HepG2 (cell line): ENCODE data around the gene ZFP1. TPM values are rescaled to one million over a fixed set of nuclear protein-coding genes. Genes with fewer than 3 reads are reported as not detected.

ENCODE experiments used
- ATAC-seq: fragments of 200-7000 bp; cut with Tn5 transposase; 3 replicates; pipeline ENCODE4 v1.9.1; 2020; ENCODE audit warnings: mild to moderate bottlenecking, moderate library complexity
- BruUV-seq: library from RNA; stranded (reverse); fragments of 400-500 nt; replicated peaks from 2 replicates; lab custom pipeline; 2021; lab: Mats Ljungman, UMichigan
- CTCF ChIA-PET: fragments of 300-600 bp; formaldehyde crosslinking; extraction: SDS; loops from one replicate; lab custom pipeline; 2021; ENCODE audit warnings: low total read pairs, inconsistent platforms, low intra/inter-chr PET ratio; lab: Yijun Ruan, JAX
- POLR2A ChIA-PET: fragments of 350-600 bp; sonication (Branson Sonifier 250); formaldehyde crosslinking; loops from one replicate; lab custom pipeline; 2020; ENCODE audit warnings: antibody characterized with exemption, inconsistent platforms; lab: Yijun Ruan, JAX
- DNase-seq: peaks from one replicate; pipeline ENCODE4 v3.0.0-alpha.2; 2015; ENCODE audit warnings: low spot score
- FAIRE-seq: peaks from 3 replicates; lab custom pipeline; 2011; peaks lifted over from hg19 to GRCh38; lab: Jason Lieb, UNC
- H2AFZ ChIP-seq: one replicate; pipeline ENCODE4 v1.6.1; 2011; ENCODE audit warnings: low read length, inconsistent platforms
- H3K27ac ChIP-seq: fragments of 300-600 bp; 3 replicates; pipeline ENCODE4 v1.8.0; 2011; ENCODE audit warnings: mixed run types, mild to moderate bottlenecking, mixed read lengths, low read length, inconsistent platforms; ENCODE audit not compliant: insufficient read depth; ENCODE audit errors: extremely low read length
- H3K27me3 ChIP-seq, 2 experiments: fragments of 200-600 bp in 1 of 2; 2 replicates in 1 of 2; 3 replicates in 1 of 2; pipeline versions ENCODE4 v1.6.0 to v1.8.0; 2011; ENCODE audit warnings: low read length in 2 of 2, mild to moderate bottlenecking in 2 of 2, moderate library complexity in 2 of 2, inconsistent platforms in 1 of 2; ENCODE audit not compliant: insufficient read depth in 2 of 2, control insufficient read depth in 1 of 2
- H3K36me3 ChIP-seq, 2 experiments: fragments of 200-600 bp in 1 of 2; replicated peaks in 1 of 2; 2 replicates in 1 of 2; 3 replicates in 1 of 2; pipeline versions ENCODE4 v1.5.1 to v1.8.0; 2011; ENCODE audit warnings: low read length in 2 of 2, inconsistent platforms in 1 of 2; ENCODE audit not compliant: insufficient read depth in 2 of 2, control insufficient read depth in 1 of 2
- H3K4me1 ChIP-seq: 2 replicates; pipeline ENCODE4 v1.5.1; 2012; ENCODE audit warnings: low read length, inconsistent platforms; ENCODE audit not compliant: insufficient read depth
- H3K4me2 ChIP-seq: 2 replicates; pipeline ENCODE4 v1.6.0; 2011; ENCODE audit warnings: low read depth, low read length, inconsistent platforms
- H3K4me3 ChIP-seq, 3 experiments: fragments of 200-600 bp in 1 of 3; sonication (generic), shearing (Covaris generic) in 1 of 3; replicated peaks in 1 of 3; 2 replicates each; pipeline ENCODE4 v1.5.1; 2011 to 2016; ENCODE audit warnings: low read length in 3 of 3, inconsistent platforms in 2 of 3, low read depth in 2 of 3, mild to moderate bottlenecking in 2 of 3, control low read depth in 1 of 3, mixed read lengths in 1 of 3; ENCODE audit not compliant: insufficient read depth in 1 of 3
- H3K79me2 ChIP-seq: one replicate; pipeline ENCODE4 v1.6.1; 2011; ENCODE audit warnings: low read length, inconsistent platforms; ENCODE audit not compliant: insufficient read depth
- H3K9ac ChIP-seq: 2 replicates; pipeline ENCODE4 v1.6.0; 2011; ENCODE audit warnings: mild to moderate bottlenecking, low read depth, low read length, inconsistent platforms; ENCODE audit not compliant: insufficient read depth
- H3K9me3 ChIP-seq: 2 replicates; pipeline ENCODE4 v1.5.1; 2012; ENCODE audit warnings: mild to moderate bottlenecking, low read length
- H4K20me1 ChIP-seq: 2 replicates; pipeline ENCODE4 v1.6.0; 2011; ENCODE audit warnings: inconsistent platforms, mild to moderate bottlenecking, low read length, moderate library complexity; ENCODE audit not compliant: insufficient read depth
- DNMT1 ChIP-seq: sonication (generic); formaldehyde crosslinking; IDR thresholded peaks from 2 replicates; pipeline ENCODE4 v1.5.1; 2020; ENCODE audit warnings: mild to moderate bottlenecking, missing genetic modification reagents
- FOXK1 ChIP-seq: sonication (generic); formaldehyde crosslinking; IDR thresholded peaks from 2 replicates; pipeline ENCODE4 v1.4.0; 2020; ENCODE audit warnings: low read depth, missing genetic modification reagents, borderline replicate concordance
- HMG20B ChIP-seq: conservative IDR thresholded peaks from 2 replicates; pipeline ENCODE4 v1.6.1; 2016; ENCODE audit warnings: missing genetic modification reagents, missing compliant biosample characterization
- HMGA1 ChIP-seq: sonication (generic); formaldehyde crosslinking; conservative IDR thresholded peaks from 2 replicates; pipeline ENCODE4 v1.4.0; 2020; ENCODE audit warnings: missing genetic modification reagents
- HOXA9 ChIP-seq: sonication (generic); formaldehyde crosslinking; IDR thresholded peaks from 2 replicates; pipeline ENCODE4 v1.8.1; 2022; ENCODE audit warnings: missing genetic modification reagents, mild to moderate bottlenecking, moderate library complexity, borderline replicate concordance
- LCORL ChIP-seq, 2 experiments: fragments of 450-650 bp in 1 of 2; sonication (generic) in 1 of 2; formaldehyde crosslinking in 1 of 2; IDR thresholded peaks; 2 replicates each; pipeline versions ENCODE4 v1.5.0 to v1.6.1; 2017 to 2020; ENCODE audit warnings: antibody characterized with exemption in 1 of 2, missing genetic modification reagents in 1 of 2
- MXD4 ChIP-seq: IDR thresholded peaks from 2 replicates; pipeline ENCODE4 v1.6.1; 2016; ENCODE audit warnings: mild to moderate bottlenecking, missing biosample characterization, missing genetic modification reagents
- PHF8 ChIP-seq: sonication (generic); formaldehyde crosslinking; IDR thresholded peaks from 2 replicates; pipeline ENCODE4 v1.5.0; 2020; ENCODE audit warnings: missing genetic modification reagents
- TEAD3 ChIP-seq: optimal IDR thresholded peaks from 2 replicates; pipeline ENCODE3; 2016; ENCODE audit warnings: borderline replicate concordance
- TOE1 ChIP-seq: sonication (generic); formaldehyde crosslinking; IDR thresholded peaks from 2 replicates; pipeline ENCODE4 v1.4.0; 2020; ENCODE audit warnings: mild to moderate bottlenecking, missing genetic modification reagents
- TOPORS ChIP-seq: sonication (generic); formaldehyde crosslinking; IDR thresholded peaks from 2 replicates; pipeline ENCODE4 v1.8.0; 2023; ENCODE audit warnings: mild to moderate bottlenecking, missing genetic modification reagents
- ZNF546 ChIP-seq: sonication (generic); formaldehyde crosslinking; conservative IDR thresholded peaks from 2 replicates; pipeline ENCODE4 v1.8.1; 2023; ENCODE audit warnings: mild to moderate bottlenecking, missing genetic modification reagents
- ZNF562 ChIP-seq: sonication (generic); formaldehyde crosslinking; IDR thresholded peaks from 2 replicates; pipeline ENCODE4 v1.8.0; 2022; ENCODE audit warnings: missing genetic modification reagents, borderline replicate concordance
- ZNF878 ChIP-seq: sonication (generic); formaldehyde crosslinking; IDR thresholded peaks from 2 replicates; pipeline ENCODE4 v1.8.1; 2023; ENCODE audit warnings: mild to moderate bottlenecking, missing genetic modification reagents, moderate library complexity
- ZSCAN31 ChIP-seq: sonication (generic); formaldehyde crosslinking; IDR thresholded peaks from 2 replicates; pipeline ENCODE4 v1.5.0; 2020; ENCODE audit warnings: low read depth, mild to moderate bottlenecking, missing genetic modification reagents
- WGBS: methylation state at CpG from one replicate; pipeline ENCODE4 v1.1.6; 2017; ENCODE audit warnings: low lambda C conversion rate; 5-methylcytosine and 5-hydroxymethylcytosine counted together
- in situ Hi-C: cut with HindIII; loops from 2 replicates; pipeline ENCODE4 v1.10.0; 2017; ENCODE audit warnings: low pct_unique_long_range_greater_than_20kb; ENCODE audit not compliant: extremely low pct_ligation_motif_present
- intact Hi-C: fragments of 100-400 bp; cut with micrococcal nuclease; formaldehyde crosslinking; loops from one replicate; pipeline ENCODE4 v1.10.0; 2022; ENCODE audit not compliant: unreplicated experiment
- polyA plus RNA-seq, 8 experiments: library from polyadenylated mRNA; depleted of rRNA in 3 of 8; stranded (reverse) in 7 of 8; unstranded in 1 of 8; fragments of >200 nt; fragmentation: Illumina TruSeq in 4 of 8; extraction: Trizol in 4 of 8; gene quantifications; 2 replicates each; pipeline versions ENCODE4 v1.2.1 to v1.2.3, GENCODE V29; 2011 to 2016; ENCODE audit warnings: low read depth in 4 of 8, missing spikeins in 1 of 8, mixed read lengths in 1 of 8; ENCODE audit not compliant: insufficient read depth in 1 of 8
- total RNA-seq, 5 experiments: library from RNA; depleted of rRNA; stranded (reverse); fragments of >200 nt; fragmentation: Illumina TruSeq; extraction: Trizol; gene quantifications; 2 replicates each; pipeline ENCODE4 v1.2.3, GENCODE V29; 2016; ENCODE audit warnings: low read depth in 1 of 5
- TF ChIP-seq, protein P1 (sequence below): sonication (generic); formaldehyde crosslinking; IDR thresholded peaks from 2 replicates; pipeline ENCODE4 v1.5.1; 2020; ENCODE audit warnings: mild to moderate bottlenecking, moderate library complexity, missing genetic modification reagents
- TF ChIP-seq, protein P2 (sequence below): sonication (generic); formaldehyde crosslinking; IDR thresholded peaks from 2 replicates; pipeline ENCODE4 v1.4.0; 2020; ENCODE audit warnings: missing genetic modification reagents, borderline replicate concordance

Gene ZFP1
- total and polyA plus RNA-seq, 2 of the 13 experiments (the other 11 are each of a cell fraction or from before 2014, with no cell fraction given) = 8.3 to 14.0 TPM

DNA sequence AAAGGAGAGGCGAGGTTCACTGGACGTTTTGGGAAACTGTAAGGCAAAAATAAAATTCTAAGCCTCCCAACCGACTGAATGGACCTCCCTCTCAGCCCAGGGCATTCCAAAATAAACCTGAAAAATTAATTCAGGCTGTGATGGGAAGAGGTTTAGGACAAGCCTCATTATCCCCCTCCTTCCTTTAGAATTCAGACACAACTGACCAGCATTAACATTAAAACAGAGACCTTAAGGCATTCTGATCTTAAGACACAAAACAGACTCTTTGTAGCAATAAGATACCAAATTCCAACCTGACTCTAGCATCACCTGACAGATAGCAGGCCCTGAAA is 31.4 kb upstream of the ZFP1 start (continued):
- TF ChIP-seq, protein P1, sequence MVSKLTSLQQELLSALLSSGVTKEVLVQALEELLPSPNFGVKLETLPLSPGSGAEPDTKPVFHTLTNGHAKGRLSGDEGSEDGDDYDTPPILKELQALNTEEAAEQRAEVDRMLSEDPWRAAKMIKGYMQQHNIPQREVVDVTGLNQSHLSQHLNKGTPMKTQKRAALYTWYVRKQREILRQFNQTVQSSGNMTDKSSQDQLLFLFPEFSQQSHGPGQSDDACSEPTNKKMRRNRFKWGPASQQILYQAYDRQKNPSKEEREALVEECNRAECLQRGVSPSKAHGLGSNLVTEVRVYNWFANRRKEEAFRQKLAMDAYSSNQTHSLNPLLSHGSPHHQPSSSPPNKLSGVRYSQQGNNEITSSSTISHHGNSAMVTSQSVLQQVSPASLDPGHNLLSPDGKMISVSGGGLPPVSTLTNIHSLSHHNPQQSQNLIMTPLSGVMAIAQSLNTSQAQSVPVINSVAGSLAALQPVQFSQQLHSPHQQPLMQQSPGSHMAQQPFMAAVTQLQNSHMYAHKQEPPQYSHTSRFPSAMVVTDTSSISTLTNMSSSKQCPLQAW (CRISPR knock-in tag) = peak; percentile 8
- TF ChIP-seq TOPORS = peak; percentile 13; the same call in 1 of the 2 replicates
- TF ChIP-seq PHF8 (CRISPR knock-in tag) = 0 out of 2 replicates have a peak, but pooled peaks have one; percentile 1
- TF ChIP-seq MXD4 (CRISPR knock-in tag) = peak; percentile 14; the same call in 1 of the 2 replicates
- 0 out of 2 replicates have a peak, but pooled peaks have one; percentile 21 for TF ChIP-seq ZNF546 (CRISPR knock-in tag)
- 0 out of 2 replicates have a peak, but pooled peaks have one; percentile 6 for TF ChIP-seq TOE1 (CRISPR knock-in tag)

DNA sequence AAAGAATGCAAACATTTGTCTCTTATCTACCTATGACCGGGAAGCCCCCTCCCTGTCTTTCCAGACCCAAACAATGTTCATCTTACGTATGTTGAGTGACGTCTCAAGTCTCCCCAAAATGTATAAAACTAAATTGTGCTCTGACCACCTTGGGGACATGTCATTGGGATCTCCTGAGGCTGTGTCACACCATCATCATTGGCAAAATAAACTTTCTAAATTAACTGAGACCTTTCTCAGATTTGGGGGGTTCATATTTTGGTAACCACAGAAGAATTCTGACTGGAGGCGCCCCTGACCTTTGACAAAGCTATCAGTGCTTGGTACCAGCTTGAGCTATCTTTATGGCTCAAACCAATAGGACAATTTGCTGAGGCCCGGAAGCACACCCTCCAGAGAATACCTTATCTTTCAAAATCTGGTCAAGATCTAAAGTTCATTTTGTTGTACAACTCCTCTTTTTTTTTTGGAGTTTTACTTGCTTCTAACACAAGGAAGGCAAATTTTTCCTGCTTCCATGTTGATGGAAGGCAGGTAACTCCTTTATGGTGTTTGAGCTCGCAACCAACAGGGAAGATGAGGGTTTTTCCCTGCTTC is 29.3 kb upstream of the ZFP1 start:
- peak; percentile 51 for DNase-seq
- Histone ChIP-seq H3K4me2 (peak overlapping the region; percentile 70), H3K4me3 (peak overlapping the region; percentile 54 to 57 (median 56); a peak in 4 of 6 replicates), H2AFZ (peak overlapping the region; percentile 42), H3K27me3 (no peaks in the 10 kb centered on the region; a peak in 1 of 5 replicates), H3K4me1 (peaks cover 53% of the 10 kb centered on the region), H4K20me1 (no peaks in the 10 kb centered on the region), H3K36me3 (no peaks in the 10 kb centered on the region; a peak in 1 of 5 replicates), H3K79me2 (peaks cover 30% of the 10 kb centered on the region), H3K27ac (peak overlapping the region; percentile 66), H3K9ac (peak overlapping the region; percentile 53), H3K9me3 (peaks cover 16% of the 10 kb centered on the region)
- intact Hi-C loops (no loop called here), in situ Hi-C loops (no loop called here)
- peak; percentile 6; the same call in 1 of the 3 replicates for ATAC-seq
- ChIA-PET CTCF (no interaction called here), POLR2A (interaction anchor here (0.9 to 2.3 kb wide), 4 partner anchors 8 to 127 kb away, joined by 4 to 9 read pairs (median 7); no protein-coding TSS in a partner anchor)
- FAIRE-seq = peak; percentile 83
- WGBS = 10% methylated on average over 6 of the region's 6 CpGs
- BruUV-seq = no TSS peak
- TF ChIP-seq LCORL (IDR thresholded peaks at IDR 0.05) (no peak), LCORL (CRISPR knock-in tag; IDR thresholded peaks at IDR 0.05) (no peak), ZNF562 (no peak), FOXK1 (CRISPR knock-in tag) (no peak), TEAD3 (CRISPR knock-in tag) (peak; percentile 18), ZSCAN31 (no peak), HOXA9 (CRISPR knock-in tag) (no peak), HMGA1 (no peak), HMG20B (CRISPR knock-in tag) (no peak), ZNF878 (CRISPR knock-in tag) (no peak), DNMT1 (CRISPR knock-in tag) (no peak)
- TF ChIP-seq, protein P2, sequence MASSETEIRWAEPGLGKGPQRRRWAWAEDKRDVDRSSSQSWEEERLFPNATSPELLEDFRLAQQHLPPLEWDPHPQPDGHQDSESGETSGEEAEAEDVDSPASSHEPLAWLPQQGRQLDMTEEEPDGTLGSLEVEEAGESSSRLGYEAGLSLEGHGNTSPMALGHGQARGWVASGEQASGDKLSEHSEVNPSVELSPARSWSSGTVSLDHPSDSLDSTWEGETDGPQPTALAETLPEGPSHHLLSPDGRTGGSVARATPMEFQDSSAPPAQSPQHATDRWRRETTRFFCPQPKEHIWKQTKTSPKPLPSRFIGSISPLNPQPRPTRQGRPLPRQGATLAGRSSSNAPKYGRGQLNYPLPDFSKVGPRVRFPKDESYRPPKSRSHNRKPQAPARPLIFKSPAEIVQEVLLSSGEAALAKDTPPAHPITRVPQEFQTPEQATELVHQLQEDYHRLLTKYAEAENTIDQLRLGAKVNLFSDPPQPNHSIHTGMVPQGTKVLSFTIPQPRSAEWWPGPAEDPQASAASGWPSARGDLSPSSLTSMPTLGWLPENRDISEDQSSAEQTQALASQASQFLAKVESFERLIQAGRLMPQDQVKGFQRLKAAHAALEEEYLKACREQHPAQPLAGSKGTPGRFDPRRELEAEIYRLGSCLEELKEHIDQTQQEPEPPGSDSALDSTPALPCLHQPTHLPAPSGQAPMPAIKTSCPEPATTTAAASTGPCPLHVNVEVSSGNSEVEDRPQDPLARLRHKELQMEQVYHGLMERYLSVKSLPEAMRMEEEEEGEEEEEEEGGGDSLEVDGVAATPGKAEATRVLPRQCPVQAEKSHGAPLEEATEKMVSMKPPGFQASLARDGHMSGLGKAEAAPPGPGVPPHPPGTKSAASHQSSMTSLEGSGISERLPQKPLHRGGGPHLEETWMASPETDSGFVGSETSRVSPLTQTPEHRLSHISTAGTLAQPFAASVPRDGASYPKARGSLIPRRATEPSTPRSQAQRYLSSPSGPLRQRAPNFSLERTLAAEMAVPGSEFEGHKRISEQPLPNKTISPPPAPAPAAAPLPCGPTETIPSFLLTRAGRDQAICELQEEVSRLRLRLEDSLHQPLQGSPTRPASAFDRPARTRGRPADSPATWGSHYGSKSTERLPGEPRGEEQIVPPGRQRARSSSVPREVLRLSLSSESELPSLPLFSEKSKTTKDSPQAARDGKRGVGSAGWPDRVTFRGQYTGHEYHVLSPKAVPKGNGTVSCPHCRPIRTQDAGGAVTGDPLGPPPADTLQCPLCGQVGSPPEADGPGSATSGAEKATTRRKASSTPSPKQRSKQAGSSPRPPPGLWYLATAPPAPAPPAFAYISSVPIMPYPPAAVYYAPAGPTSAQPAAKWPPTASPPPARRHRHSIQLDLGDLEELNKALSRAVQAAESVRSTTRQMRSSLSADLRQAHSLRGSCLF = no peak
